ENCODE results near the gene MYEOV.
A peak's percentile ranks its signal among the peaks of the same experiment; 100 is the strongest.

The MYEOV gene

DNA sequence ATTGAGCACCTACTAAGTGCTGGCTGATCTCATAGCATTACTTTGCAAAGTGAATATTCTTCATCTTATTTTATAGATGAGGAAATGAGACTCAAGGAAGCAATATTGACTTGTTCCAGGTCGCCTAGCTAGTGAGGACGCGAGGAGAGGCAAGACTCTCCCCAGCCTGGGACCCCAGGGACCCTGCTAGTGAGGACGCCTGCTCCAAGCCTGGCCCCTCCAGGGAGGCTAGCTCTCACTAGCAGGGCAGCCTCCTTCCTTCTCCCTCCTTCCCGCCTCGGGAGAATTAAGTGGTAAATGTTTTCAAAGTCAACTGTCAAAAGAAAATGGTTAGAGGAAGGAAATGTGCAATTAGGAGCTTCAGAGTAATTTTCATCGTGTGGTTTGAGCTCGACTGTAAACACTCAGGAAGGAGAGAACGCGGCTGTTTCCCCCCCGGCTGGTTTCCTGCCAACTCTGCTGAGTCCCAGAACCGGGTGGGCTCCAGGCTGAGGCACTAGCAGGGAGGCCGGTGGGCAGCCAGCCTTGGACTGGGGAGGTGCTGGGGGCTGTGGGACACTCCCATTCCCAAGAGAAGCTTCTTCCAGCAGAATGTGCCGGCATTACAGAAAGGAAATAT is 17.9 kb downstream of the MYEOV start:
- no peak overlapping the region for H3K4me3 ChIP-seq (ENCODE audit: low read depth, low read length)
- no peak for DNase-seq (ENCODE audit: low read depth, low spot score)
- TF ChIP-seq, protein P1, sequence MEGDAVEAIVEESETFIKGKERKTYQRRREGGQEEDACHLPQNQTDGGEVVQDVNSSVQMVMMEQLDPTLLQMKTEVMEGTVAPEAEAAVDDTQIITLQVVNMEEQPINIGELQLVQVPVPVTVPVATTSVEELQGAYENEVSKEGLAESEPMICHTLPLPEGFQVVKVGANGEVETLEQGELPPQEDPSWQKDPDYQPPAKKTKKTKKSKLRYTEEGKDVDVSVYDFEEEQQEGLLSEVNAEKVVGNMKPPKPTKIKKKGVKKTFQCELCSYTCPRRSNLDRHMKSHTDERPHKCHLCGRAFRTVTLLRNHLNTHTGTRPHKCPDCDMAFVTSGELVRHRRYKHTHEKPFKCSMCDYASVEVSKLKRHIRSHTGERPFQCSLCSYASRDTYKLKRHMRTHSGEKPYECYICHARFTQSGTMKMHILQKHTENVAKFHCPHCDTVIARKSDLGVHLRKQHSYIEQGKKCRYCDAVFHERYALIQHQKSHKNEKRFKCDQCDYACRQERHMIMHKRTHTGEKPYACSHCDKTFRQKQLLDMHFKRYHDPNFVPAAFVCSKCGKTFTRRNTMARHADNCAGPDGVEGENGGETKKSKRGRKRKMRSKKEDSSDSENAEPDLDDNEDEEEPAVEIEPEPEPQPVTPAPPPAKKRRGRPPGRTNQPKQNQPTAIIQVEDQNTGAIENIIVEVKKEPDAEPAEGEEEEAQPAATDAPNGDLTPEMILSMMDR (IDR thresholded peaks at IDR 0.05; ENCODE audit: low read depth, low read length): no peak
- in situ Hi-C loops (cut with HindIII; ENCODE audit: low sequenced_read_pairs): no loop called here

DNA sequence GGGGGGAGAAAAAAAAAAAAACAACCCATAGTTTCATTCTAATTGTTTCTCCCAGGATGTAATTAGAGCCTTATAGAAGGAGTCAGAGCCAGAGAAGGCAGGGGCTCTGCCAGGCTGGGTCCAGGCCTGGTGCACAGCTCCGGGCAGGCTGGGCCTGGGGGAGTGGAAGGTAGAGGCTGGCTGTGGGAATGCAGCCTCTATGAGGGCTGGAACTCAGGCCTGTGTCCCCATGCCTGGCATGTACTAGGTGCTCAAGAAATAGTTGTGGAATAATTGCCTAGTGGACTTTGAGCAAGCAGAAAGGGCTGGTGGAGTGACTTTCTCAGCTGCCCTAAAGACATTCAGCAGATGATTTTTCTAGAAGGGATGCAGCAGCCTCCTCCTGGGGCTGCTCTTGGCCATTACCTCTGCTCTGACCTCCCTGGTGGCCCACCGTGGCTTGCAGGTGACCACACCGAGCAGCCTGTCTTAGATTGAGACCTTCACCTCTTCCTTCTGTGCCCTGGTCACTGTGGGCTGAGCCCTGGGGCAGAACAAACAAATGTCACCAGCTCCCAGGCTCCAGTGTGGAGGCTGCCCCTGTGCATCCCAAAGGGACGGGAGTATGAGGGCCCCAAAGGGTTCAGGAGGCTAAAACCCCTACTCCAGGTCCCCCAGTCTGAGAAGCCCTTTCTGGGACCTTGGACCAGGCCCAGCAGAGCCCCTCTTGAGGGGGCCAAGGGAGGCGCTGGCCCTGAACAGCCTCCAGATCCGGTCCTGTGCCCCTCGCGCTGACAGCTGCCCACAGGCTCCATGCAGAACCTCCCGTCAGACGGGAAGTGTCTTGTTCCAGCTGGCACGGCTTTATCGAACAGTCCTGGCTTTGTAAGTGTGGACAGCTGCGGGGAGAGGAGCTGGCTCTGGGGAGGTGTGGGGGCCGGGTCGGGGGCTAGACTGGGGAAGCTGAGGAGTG is 18.8 kb downstream of the MYEOV start:
- TF ChIP-seq, protein P1 (IDR thresholded peaks at IDR 0.05; ENCODE audit: low read depth, low read length): no peak
- in situ Hi-C loops (cut with HindIII; ENCODE audit: low sequenced_read_pairs): no loop called here
- no peak overlapping the region for H3K4me3 ChIP-seq (ENCODE audit: low read depth, low read length)
- no peak for DNase-seq (ENCODE audit: low read depth, low spot score)

DNA sequence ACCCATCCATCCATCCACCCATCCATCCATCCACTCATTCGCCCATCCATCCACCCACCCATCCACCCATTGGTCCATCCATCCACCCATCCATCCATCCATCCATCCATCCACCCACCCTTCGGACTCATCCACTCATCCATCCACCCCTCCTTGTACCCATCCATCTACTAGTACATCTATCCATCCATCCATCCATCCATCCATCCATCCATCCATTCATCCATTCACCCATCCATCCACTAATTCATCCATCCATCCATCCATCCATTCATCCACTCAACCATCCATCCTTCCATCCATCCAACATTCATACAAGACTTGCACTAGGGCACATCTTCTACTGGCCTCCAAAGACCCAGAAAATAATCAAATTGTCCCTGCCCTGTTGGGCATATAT is 20.0 kb downstream of the MYEOV start:
- TF ChIP-seq, protein P1 (IDR thresholded peaks at IDR 0.05; ENCODE audit: low read depth, low read length): no peak

DNA sequence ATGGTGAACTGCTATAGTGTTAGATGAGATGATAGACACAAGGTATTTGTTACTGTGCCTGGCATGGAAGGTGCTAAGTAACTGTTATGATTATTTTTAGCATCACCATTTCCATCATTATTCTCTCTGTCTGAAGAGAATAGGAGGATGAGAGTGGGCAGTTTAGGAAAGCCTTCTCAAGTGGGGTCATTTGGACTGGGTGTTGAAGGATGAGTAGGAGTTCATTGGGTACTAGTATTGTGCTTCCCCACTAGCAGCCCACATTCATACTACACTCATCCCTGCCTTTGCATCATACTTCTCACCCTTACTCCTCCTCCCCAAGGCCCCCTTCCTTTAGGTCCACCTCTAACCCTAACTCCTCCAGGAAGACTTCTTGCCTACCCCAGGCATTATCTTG is 20.6 kb downstream of the MYEOV start:
- H3K4me3 ChIP-seq (ENCODE audit: low read depth, low read length): no peak overlapping the region
- TF ChIP-seq, protein P1 (IDR thresholded peaks at IDR 0.05; ENCODE audit: low read depth, low read length): no peak
- in situ Hi-C loops (cut with HindIII; ENCODE audit: low sequenced_read_pairs): no loop called here
- no peak for DNase-seq (ENCODE audit: low read depth, low spot score)

More for the DNA sequence above, 20.0 kb downstream of the MYEOV start:
- no peak overlapping the region for H3K4me3 ChIP-seq (ENCODE audit: low read depth, low read length)
- in situ Hi-C loops (cut with HindIII; ENCODE audit: low sequenced_read_pairs): no loop called here
- no peak for DNase-seq (ENCODE audit: low read depth, low spot score)

DNA sequence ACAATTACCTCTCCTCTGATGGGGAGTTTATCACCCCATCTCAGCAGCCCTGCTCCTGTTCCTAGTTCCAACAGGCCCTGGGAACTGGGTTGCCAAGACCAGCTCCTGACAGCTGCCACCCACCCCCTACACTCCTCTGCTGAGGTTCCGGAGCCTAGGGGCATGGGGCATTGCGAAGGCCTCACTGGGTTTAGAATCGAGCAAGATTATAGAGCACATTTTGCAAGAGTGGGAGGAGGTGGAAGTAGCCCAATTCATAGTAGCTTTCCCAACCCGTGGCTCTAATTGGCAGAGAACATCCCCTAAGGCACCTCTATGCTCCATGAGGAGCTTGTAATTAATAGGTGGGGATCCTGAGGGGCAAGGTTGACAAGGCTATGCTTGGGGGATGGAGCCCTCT is 23.0 kb downstream of the MYEOV start:
- DNase-seq (ENCODE audit: low read depth, low spot score): no peak
- TF ChIP-seq, protein P1 (IDR thresholded peaks at IDR 0.05; ENCODE audit: low read depth, low read length): no peak
- in situ Hi-C loops (cut with HindIII; ENCODE audit: low sequenced_read_pairs): no loop called here

DNA sequence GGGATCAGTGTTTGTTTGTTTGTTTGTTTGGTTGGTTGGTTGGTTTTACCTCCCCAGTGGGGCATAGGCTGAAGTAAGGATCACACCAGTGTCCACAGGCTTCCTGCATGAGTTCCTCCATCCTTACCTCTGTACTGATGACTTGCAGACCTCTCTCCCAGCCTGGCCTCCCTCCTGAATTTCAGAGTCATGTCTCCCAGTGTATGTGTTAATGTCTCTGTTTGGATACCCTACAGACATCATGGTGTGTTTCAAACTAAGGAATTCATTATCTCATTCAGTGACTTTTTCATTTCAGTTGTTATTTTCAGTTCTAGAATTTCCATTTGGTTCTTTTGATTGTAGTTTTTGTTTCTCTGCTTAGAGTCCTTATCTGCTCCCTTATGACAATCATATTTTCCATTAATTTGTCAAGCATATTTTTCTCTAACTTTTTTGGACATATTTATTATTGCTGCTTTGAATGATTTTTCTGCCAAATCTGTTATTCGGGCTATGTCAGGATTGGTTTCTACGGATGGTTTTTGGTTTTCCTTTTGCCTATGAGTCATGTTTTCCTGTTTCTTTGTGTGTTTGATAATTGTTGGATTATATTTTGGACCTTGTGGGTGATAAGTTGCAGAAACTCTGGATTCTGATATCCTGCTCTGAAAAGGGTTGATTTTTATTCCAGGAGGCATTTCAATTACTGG is 23.6 kb downstream of the MYEOV start:
- in situ Hi-C loops (cut with HindIII; ENCODE audit: low sequenced_read_pairs): no loop called here
- DNase-seq (ENCODE audit: low read depth, low spot score): peak; percentile 61
- H3K4me3 ChIP-seq (ENCODE audit: low read depth, low read length): no peak overlapping the region
- TF ChIP-seq, protein P1 (IDR thresholded peaks at IDR 0.05; ENCODE audit: low read depth, low read length): no peak

More for the DNA sequence above, 23.0 kb downstream of the MYEOV start:
- H3K4me3 ChIP-seq (ENCODE audit: low read depth, low read length): no peak overlapping the region
